Suprapubic skin (tissue), 4 donors: ENCODE measurements around the gene DUS3L.

Source experiments
- CTCF ChIP-seq, 2 donors: fragments of 200-600 bp in 1 of 2; fragments of 450-650 bp in 1 of 2; sonication (generic) in 1 of 2; IDR thresholded peaks; one replicate each; pipeline ENCODE4 v1.5.1; 2016 to 2019; ENCODE audit warnings: antibody characterized with exemption in 2 of 2, mild to moderate bottlenecking in 1 of 2, moderate library complexity in 1 of 2
- POLR2A ChIP-seq, 2 donors: fragments of 450-650 bp; IDR thresholded peaks; one replicate each; pipeline ENCODE4 v1.6.1; 2017; ENCODE audit warnings: antibody characterized with exemption in 2 of 2, mild to moderate bottlenecking in 2 of 2, moderate library complexity in 2 of 2
- POLR2AphosphoS5 ChIP-seq, 3 donors: sonication (generic); formaldehyde crosslinking; IDR thresholded peaks; one replicate each; pipeline ENCODE4 v1.6.1; 2017; ENCODE audit warnings: antibody characterized with exemption in 3 of 3

GRCh38 chr19:5806133-5806489, 15.1 kb upstream of the DUS3L start:
- no peak for TF ChIP-seq CTCF (IDR thresholded peaks at IDR 0.05)
- TF ChIP-seq POLR2AphosphoS5 (IDR thresholded peaks at IDR 0.05): no peak
- TF ChIP-seq POLR2A (IDR thresholded peaks at IDR 0.05): no peak
